HG03159 (cell line): ENCODE results near the gene SETDB2.

ENCODE experiments used
- ATAC-seq: cut with Tn5 transposase; IDR thresholded peaks from one replicate; pipeline ENCODE4 v1.9.1; 2021; ENCODE audit warnings: mild to moderate bottlenecking, moderate library complexity; ENCODE audit not compliant: unreplicated experiment

The SETDB2 gene

GRCh38 chr13:49428041-49428763 is 15.9 kb upstream of the SETDB2 start:
- ATAC-seq: no peak

DNA sequence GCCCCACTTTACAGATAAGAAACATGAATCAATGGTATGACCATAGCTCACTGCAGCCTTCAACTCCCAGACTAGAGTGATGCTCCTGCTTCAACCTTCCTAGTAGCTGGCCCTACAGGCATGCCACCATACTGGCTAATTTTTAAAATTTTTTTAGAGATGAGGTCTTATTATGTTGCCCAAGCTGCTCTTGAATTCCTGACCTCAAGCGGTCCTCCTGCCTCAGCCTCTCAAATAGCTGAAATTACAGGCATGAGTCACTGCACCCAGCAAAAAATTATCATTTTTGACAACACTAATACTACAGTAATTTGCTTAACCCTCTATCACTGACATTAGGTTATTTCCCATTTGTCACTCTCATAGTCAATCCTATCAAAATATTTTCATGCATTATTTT is 15.0 kb upstream of the SETDB2 start:
- no peak for ATAC-seq

GRCh38 chr13:49435992-49436391 is 8.1 kb upstream of the SETDB2 start:
- no peak for ATAC-seq

DNA sequence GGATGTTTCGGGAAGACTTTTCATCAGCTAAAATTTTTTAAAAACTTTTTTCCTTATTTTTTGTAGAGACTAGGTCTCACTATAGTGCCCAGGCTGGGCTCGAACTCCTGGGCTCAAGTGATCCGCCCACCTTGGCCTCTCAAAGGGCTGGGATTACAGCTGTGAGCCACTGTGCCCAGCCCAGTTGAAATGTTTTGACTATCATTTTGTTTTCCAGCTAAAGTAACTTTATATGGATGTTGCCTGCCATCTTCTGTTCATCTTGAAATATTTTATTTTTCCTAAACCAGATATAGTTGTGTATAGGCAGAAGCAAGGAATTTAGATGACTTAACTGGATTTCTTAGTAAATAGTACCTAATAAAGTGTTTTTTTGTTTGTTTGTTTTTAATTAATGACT is 7.2 kb upstream of the SETDB2 start:
- no peak for ATAC-seq

- ATAC-seq: no peak
Observed at GRCh38 chr13:49437705-49438104, 6.4 kb upstream of the SETDB2 start.

DNA sequence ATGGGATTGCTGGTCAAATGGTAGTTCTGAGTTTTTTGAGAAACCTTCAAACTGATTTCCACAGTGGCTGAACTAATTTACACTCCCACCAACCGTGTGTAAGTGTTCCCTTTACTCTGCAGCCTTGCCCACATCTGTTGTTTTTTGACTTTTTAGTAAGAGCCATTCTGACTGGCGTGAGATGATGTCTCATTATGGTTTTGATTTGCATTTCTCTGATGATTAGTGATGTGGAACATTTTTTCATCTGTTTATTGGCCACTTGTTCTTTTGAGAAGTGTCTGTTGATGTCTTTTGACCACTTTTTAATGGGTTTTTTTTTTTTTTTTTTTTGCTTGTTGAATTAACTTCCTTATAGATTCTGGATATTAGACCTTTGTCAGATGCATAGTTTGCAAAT is 4.5 kb upstream of the SETDB2 start:
- ATAC-seq: no peak

DNA sequence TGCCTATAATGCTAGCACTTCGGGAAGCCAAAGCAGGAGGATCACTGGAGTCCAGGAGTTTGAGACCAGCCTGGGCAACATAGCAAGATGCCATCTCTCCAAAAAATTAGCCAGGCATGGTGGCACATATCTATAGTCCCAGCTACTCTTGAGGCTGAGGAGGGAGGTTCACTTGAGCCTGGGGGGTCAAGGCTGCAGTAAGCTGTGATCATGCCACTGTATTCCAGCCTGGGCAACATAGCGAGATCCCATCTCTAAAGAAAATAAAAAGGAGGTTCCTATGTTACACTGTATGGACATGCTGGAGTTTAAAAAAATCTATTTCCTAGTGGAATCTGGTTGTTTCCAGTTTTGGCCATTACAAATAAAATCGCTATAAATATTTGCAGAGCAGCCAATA is 2.8 kb upstream of the SETDB2 start:
- no peak for ATAC-seq

- no peak for ATAC-seq
Observed at GRCh38 chr13:49441846-49442245, 2.2 kb upstream of the SETDB2 start.

- ATAC-seq: no peak
Observed at GRCh38 chr13:49443357-49443703, 744 bp upstream of the SETDB2 start.

GRCh38 chr13:49444524-49445395 is 686 bp downstream of the SETDB2 start:
- no peak for ATAC-seq

- ATAC-seq: no peak
Observed at GRCh38 chr13:49446473-49446872, 2.4 kb downstream of the SETDB2 start.

- ATAC-seq: no peak
Observed at GRCh38 chr13:49448753-49449152, 4.7 kb downstream of the SETDB2 start.

DNA sequence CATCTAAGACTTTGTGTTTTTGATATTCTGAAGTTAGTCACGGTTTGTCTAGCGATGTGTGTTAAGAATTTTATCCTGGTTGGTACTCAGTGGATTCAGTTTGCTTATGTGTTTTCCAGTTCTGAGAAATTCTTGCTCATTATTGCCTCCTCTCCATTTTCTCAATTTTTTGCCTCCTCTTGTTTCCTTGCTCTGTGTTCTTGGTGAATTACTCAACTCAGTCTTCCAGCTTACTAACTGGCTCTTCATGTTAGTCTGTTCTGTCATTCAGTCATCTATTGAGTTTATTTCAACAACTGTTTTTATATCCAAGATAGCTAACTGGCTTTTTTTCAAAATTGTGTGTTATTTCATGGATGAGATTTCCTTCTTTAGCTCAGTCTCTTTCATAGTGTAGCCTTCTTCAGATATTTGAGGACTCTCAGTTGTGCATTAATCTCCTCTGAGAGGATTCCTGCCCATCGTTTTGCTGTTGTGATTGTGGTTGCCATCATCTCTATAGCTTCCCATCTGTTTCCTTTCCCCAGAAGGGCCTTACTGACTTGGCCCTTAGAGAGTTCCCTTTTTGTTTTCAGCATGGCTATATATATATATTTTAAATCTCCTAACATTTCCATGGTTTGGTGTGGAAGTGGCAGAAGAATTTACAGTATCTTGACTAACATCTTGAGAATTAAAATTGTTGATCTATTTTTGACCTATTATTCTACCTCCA is 6.2 kb downstream of the SETDB2 start:
- ATAC-seq: no peak

DNA sequence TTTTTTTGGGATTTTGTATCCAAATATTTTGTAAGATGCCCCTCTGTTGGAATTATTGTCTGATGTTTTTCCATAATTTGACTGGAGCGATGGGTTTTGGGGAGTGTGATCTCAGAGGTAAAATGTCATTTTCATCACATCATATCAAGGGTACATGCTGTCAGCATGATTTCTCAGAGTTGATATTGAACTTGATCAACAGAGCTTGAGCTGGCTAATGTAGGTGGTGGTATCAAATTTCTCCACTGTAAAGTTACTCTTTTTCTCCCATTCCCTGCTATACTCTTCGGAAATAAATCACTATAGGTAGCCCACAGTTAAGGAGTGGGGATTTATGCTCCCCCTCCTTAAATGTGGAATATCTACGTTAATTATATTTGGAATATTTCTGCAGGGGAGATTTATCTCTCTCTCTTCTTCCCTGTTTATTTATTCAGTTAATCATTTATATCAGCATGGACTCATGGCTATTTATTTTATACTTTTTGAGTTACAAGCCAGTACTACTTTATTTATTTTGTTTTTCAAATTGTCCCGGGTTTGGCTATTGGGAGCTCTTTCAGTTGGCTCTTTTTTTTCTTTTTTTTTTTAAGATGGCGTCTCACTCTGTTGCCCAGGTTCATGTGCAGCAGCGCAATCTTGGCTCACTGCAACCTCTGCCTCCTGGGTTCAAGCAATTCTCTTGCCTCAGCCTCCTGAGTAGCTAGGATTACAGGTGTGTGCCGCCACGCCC is 8.8 kb downstream of the SETDB2 start:
- ATAC-seq: no peak

GRCh38 chr13:49453465-49453864 is 9.4 kb downstream of the SETDB2 start:
- no peak for ATAC-seq

- ATAC-seq: peak; percentile 93
Observed at GRCh38 chr13:49454388-49455006, 10.4 kb downstream of the SETDB2 start.

- peak; percentile 28 for ATAC-seq
Observed at GRCh38 chr13:49455007-49455398, 10.9 kb downstream of the SETDB2 start.

DNA sequence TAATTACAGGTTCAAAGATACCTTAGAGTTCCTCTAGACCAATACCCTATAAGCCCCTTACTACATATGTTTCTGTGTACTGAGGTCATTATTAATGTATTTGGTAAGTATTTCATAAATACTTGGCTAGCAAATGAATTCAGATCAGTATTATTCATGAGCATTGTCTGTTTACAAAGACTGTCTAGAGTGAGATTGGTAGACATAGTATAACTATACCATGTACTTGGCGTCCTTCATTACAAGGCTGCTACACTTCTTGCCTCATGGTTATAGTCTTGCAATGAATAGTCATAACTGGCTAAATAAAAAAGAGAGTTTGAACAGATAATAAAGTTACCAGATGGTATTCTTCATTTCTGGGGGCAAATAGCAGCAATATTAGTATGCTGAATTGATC is 12.1 kb downstream of the SETDB2 start:
- ATAC-seq: no peak

DNA sequence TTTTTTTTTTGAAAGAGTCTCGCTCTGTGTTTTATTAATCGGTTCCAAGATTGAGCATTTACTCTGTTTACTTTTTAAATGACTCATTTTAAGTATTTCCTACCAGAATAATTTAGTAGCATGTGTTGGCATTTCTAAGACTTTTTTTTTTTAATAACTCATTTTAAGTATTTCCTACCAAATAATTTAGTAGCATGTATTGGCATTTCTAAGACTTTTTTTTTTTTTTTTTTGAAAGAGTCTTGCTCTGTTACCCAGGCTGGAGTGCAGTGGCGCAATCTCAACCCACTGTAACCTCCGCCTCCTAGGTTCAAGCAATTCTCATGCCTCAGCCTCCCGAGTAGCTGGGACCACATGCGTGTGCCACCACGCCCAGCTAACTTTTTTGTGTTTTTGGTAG is 13.1 kb downstream of the SETDB2 start:
- ATAC-seq: no peak

DNA sequence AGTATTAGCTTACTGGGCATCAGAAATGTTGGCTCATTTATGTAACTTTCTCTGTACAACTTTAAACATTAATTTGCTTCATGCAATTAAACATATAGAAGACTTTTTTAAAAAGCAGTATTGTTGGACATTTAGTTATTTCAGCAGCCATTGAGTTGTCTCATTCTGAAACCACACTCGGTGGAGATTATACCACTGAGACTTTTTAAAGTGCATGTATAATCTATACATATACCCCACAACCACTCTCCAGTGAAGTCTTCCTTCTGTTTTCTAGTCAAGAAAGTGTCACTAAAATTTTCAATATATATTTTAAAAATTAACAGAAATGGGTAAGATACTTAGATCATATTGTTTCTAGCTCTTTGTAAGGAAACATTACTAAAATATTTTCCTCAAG is 15.5 kb downstream of the SETDB2 start:
- ATAC-seq: no peak

- ATAC-seq: no peak
Observed at GRCh38 chr13:49464085-49464484, 20.0 kb downstream of the SETDB2 start.
